H54 (cell line): ENCODE results near the gene IGFLR1.
"Not testable (repeated sequence)": the region's sequence is repeated elsewhere in the genome, so short reads cannot be mapped to it uniquely, and the experiment has no call there.

ENCODE experiments used
- DNase-seq: peaks from one replicate; pipeline ENCODE4 v3.0.0; 2011; ENCODE audit warnings: low spot score, mixed read lengths; ENCODE audit not compliant: insufficient read length
- FAIRE-seq: peaks from 3 replicates; lab custom pipeline; 2011; peaks lifted over from hg19 to GRCh38; lab: Jason Lieb, UNC
- POLR2A ChIP-seq: IDR thresholded peaks from 2 replicates; pipeline ENCODE4 v1.6.1; 2011; ENCODE audit warnings: low read depth, mild to moderate bottlenecking, low read length

Gene IGFLR1

GRCh38 chr19:35733180-35734125, 8.8 kb downstream of the IGFLR1 start:
- no peak for TF ChIP-seq POLR2A
- DNase-seq (no peak), FAIRE-seq (no peak)

DNA sequence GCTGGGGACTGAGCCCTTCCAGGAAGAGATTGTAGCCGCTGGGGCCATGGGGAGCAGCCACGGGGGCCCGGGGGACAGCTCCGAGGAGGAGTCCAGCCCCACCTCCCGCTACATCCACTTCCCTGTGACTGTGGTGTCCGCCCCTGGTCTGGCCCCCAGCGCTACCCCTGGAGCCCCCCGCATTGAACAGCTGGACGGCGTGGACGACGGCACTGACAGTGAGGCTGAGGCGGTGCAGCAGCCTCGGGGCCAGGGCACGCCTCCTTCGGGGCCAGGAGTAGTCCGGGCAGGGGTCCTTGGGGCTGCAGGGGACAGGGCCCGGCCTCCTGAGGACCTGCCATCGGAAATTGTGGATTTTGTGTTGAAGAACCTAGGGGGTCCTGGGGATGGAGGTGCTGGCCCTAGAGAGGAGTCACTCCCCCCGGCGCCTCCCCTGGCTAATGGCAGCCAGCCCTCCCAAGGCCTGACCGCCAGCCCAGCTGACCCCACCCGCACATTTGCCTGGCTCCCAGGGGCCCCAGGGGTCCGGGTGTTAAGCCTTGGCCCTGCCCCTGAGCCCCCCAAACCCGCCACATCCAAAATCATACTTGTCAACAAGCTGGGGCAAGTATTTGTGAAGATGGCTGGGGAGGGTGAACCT, 9.6 kb downstream of the IGFLR1 start:
- no peak for FAIRE-seq
- no peak for TF ChIP-seq POLR2A
- no peak for DNase-seq

- TF ChIP-seq POLR2A: no peak
- DNase-seq: no peak
- no peak for FAIRE-seq
These were observed 10.4 kb downstream of the IGFLR1 start for GRCh38 chr19:35731779-35732405.

DNA sequence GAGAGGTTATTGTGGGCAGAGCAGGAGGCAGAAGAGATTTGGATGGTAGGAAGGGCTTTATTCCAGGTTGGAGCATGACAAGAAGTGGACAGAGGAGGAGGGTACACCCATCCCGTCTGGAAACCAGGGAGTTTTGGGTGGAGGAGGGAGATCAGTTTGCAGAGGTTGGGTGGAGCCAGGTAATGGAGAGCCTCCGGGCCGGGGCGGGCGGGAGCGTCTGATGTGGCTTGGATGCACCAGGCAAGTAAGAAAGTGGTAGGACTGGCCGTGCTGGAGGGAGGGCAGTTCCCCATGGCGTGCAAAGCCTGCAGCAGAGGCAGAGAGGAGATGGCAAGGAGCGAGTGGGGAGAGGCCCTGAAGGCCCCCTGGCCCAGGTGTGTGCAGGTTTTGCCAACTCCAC, 10.9 kb downstream of the IGFLR1 start:
- FAIRE-seq (no peak), DNase-seq (no peak)
- no peak for TF ChIP-seq POLR2A

DNA sequence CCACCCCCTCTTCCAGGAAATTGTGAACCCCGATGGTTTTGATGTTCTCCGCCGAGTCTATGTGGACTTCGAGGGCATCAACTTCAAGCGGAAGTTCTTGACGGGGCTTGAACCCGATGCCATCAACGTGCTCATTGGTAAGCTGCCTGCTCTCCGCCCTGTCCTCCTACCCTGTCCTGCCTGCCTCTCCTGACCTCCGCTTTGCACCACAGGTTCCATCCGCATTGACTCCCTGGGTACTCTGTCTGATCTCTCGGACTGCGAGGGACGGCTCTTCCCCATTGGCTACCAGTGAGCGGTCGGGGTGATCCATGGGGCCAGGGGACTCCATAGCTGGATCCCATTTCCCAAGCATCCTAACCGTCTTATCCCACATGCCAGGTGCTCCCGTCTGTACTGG, 11.9 kb downstream of the IGFLR1 start:
- no peak for DNase-seq
- no peak for TF ChIP-seq POLR2A
- no peak for FAIRE-seq

DNA sequence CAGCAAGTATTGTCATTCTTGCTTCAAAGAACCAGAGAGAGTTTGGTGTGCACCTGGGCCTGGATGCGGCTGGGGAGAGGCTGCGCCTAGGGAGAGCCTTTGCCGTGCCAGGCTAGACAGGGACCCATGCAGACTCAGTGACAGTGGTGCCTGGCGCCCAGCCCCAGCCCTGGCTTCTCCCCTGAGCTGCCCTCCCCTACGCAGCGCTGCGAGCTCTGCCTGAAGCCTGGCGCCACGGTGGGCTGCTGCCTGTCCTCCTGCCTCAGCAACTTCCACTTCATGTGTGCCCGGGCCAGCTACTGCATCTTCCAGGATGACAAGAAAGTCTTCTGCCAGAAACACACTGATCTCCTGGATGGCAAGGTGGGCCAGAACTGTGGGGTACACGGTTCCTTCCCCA, 12.5 kb downstream of the IGFLR1 start:
- DNase-seq (no peak), FAIRE-seq (no peak)
- no peak for TF ChIP-seq POLR2A

DNA sequence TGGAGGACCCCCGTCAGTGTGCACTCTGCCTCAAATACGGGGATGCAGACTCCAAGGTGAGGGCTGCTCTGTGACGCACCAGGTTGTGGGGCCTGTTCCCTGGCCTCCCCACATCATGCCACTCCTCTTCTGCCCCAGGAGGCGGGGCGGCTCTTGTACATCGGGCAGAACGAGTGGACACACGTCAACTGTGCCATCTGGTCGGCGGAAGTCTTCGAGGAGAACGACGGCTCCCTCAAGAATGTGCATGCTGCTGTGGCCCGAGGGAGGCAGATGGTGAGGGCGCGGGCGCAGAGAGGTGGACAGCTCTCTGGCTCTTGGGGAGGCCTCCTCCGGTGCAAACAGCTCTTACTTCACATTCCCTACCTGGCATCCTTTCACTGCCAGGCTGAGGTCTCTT, 13.2 kb downstream of the IGFLR1 start:
- TF ChIP-seq POLR2A: no peak
- DNase-seq (no peak), FAIRE-seq (no peak)

- FAIRE-seq (no peak), DNase-seq (no peak)
- TF ChIP-seq POLR2A: no peak
These were observed 14.1 kb downstream of the IGFLR1 start for GRCh38 chr19:35727956-35728706.

DNA sequence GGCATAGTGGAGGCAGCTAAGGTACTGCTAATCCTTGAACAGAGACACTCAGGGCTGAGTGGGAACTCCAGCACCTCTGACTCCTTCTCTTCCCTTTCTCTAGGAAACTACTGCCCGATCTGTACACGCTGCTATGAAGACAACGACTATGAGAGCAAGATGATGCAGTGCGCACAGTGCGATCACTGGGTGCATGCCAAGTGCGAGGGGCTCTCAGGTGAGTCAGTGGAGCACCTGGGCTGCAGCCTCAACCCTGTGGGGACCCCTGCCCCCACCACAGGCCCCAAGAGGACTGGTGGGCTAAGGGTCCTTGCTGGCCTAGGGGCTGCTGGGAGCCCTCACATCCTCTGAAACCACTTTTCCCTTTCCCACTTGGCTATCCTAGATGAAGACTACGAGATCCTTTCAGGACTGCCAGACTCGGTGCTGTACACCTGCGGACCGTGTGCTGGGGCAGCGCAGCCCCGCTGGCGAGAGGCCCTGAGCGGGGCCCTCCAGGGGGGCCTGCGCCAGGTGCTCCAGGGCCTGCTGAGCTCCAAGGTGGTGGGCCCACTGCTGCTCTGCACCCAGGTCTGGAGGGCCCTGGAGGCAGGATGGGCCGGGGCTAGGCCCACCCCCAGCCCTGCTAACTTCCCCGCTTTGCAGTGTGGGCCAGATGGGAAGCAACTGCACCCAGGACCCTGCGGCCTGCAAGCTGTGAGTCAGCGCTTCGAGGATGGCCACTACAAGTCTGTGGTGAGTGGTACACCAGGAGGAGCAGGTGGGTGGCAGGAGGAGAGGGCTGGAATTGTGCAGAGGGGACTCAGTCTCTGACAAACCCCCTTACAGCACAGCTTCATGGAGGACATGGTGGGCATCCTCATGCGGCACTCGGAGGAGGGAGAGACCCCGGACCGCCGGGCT, 14.9 kb downstream of the IGFLR1 start:
- no peak for FAIRE-seq
- no peak for TF ChIP-seq POLR2A
- no peak for DNase-seq

- FAIRE-seq (no peak), DNase-seq (no peak)
- no peak for TF ChIP-seq POLR2A
These were observed 16.9 kb downstream of the IGFLR1 start for GRCh38 chr19:35725216-35725861.

GRCh38 chr19:35724560-35724959, 17.7 kb downstream of the IGFLR1 start:
- FAIRE-seq (no peak), DNase-seq (no peak)
- no peak for TF ChIP-seq POLR2A

- not testable (repeated sequence) for DNase-seq, FAIRE-seq
These were observed 18.1 kb downstream of the IGFLR1 start for GRCh38 chr19:35724132-35724531.
